Large intestine (tissue), 3 donors: Measurements from ENCODE around the gene TRIP13. TPM values are rescaled to one million over a fixed set of nuclear protein-coding genes. Genes with fewer than 3 reads are reported as not detected.

Experiments used
- DNase-seq, 2 donors: peaks; one replicate each; pipeline versions ENCODE4 v3.0.0 to v3.0.0-alpha.2; 2013
- H3K27ac ChIP-seq: one replicate; pipeline ENCODE4 v1.5.1; 2013; ENCODE audit warnings: low read length
- H3K27me3 ChIP-seq: 2 replicates; pipeline ENCODE4 v1.6.1; 2013; ENCODE audit warnings: low read length; ENCODE audit not compliant: control insufficient read depth, insufficient read depth
- H3K36me3 ChIP-seq: 2 replicates; pipeline ENCODE4 v1.6.1; 2013; ENCODE audit warnings: low read length; ENCODE audit not compliant: control insufficient read depth, insufficient read depth
- H3K4me1 ChIP-seq: one replicate; pipeline ENCODE4 v1.6.1; 2013; ENCODE audit warnings: low read length; ENCODE audit not compliant: control insufficient read depth, insufficient read depth
- H3K4me3 ChIP-seq: one replicate; pipeline ENCODE4 v1.5.1; 2013; ENCODE audit warnings: low read length
- H3K9me3 ChIP-seq: one replicate; pipeline ENCODE4 v1.6.1; 2013; ENCODE audit warnings: mild to moderate bottlenecking, low read depth, low read length, moderate library complexity; ENCODE audit not compliant: control insufficient read depth
- WGBS: methylation state at CpG from one replicate; pipeline ENCODE4 v1.1.5; 2013; ENCODE audit warnings: low lambda C conversion rate; ENCODE audit not compliant: insufficient coverage; 5-methylcytosine and 5-hydroxymethylcytosine counted together
- polyA plus RNA-seq: library from polyadenylated mRNA; unstranded; fragments of 120-200 nt; gene quantifications from one replicate; pipeline ENCODE4 v1.2.1, GENCODE V29; 2013

Gene TRIP13
- polyA plus RNA-seq, 1 donor = 8.3 TPM

- peak in 1 of 2 donors; percentile 47 for DNase-seq
- 66% methylated on average over 6 of the region's 34 CpGs for WGBS
- no peaks in the 10 kb centered on the region for H3K9me3 ChIP-seq
- peaks cover 17% of the 10 kb centered on the region for H3K4me1 ChIP-seq
- peak overlapping the region; percentile 92 for H3K4me3 ChIP-seq
- peaks cover 51% of the 10 kb centered on the region for H3K36me3 ChIP-seq
- no peaks in the 10 kb centered on the region for H3K27me3 ChIP-seq
- H3K27ac ChIP-seq = peak overlapping the region; percentile 78
Measured at GRCh38 chr5:891117-891836, 1.4 kb upstream of the TRIP13 start.

- peak in 1 of 2 donors; percentile 53 for DNase-seq
- H3K9me3 ChIP-seq = no peaks in the 10 kb centered on the region
- WGBS = no CpG with 5 or more reads among the region's 25 CpGs
- peaks cover 45% of the 10 kb centered on the region for H3K36me3 ChIP-seq
- H3K27ac ChIP-seq = peak overlapping the region; percentile 78
- no peaks in the 10 kb centered on the region for H3K27me3 ChIP-seq
- H3K4me1 ChIP-seq = peaks cover 17% of the 10 kb centered on the region
- H3K4me3 ChIP-seq = peak overlapping the region; percentile 92
Measured at GRCh38 chr5:891837-892393, 769 bp upstream of the TRIP13 start.

- no CpG with 5 or more reads among the region's 31 CpGs for WGBS
- H3K36me3 ChIP-seq = peaks cover 32% of the 10 kb centered on the region
- no peaks in the 10 kb centered on the region for H3K9me3 ChIP-seq
- no peak overlapping the region for H3K27ac ChIP-seq
- no peaks in the 10 kb centered on the region for H3K27me3 ChIP-seq
- peak overlapping the region; percentile 49 for H3K4me3 ChIP-seq
- peaks cover 17% of the 10 kb centered on the region for H3K4me1 ChIP-seq
- peak in 1 of 2 donors; percentile 7 for DNase-seq
Measured at GRCh38 chr5:893137-893506, 438 bp downstream of the TRIP13 start.

GRCh38 chr5:893711-894110, 1.0 kb downstream of the TRIP13 start:
- Histone ChIP-seq H3K36me3 (peaks cover 27% of the 10 kb centered on the region), H3K4me1 (peaks cover 17% of the 10 kb centered on the region), H3K4me3 (peak overlapping the region; percentile 49), H3K27me3 (no peaks in the 10 kb centered on the region), H3K9me3 (no peaks in the 10 kb centered on the region), H3K27ac (no peak overlapping the region)
- no peak for DNase-seq
- WGBS = no CpG with 5 or more reads among the region's 9 CpGs

GRCh38 chr5:900781-901180, 8.1 kb downstream of the TRIP13 start:
- no CpG with 5 or more reads among the region's 4 CpGs for WGBS
- no peaks in the 10 kb centered on the region for H3K9me3 ChIP-seq
- H3K27ac ChIP-seq = no peak overlapping the region
- peaks cover 9% of the 10 kb centered on the region for H3K36me3 ChIP-seq
- no peak for DNase-seq
- H3K27me3 ChIP-seq = no peaks in the 10 kb centered on the region
- no peak overlapping the region for H3K4me3 ChIP-seq
- H3K4me1 ChIP-seq = no peaks in the 10 kb centered on the region

GRCh38 chr5:902129-902916, 9.6 kb downstream of the TRIP13 start:
- Histone ChIP-seq H3K4me3 (no peak overlapping the region), H3K9me3 (no peaks in the 10 kb centered on the region), H3K36me3 (peaks cover 12% of the 10 kb centered on the region), H3K27ac (no peak overlapping the region), H3K4me1 (no peaks in the 10 kb centered on the region), H3K27me3 (no peaks in the 10 kb centered on the region)
- WGBS = 86% methylated on average over 4 of the region's 16 CpGs
- DNase-seq = no peak

GRCh38 chr5:903756-904096, 11.0 kb downstream of the TRIP13 start:
- Histone ChIP-seq H3K4me1 (no peaks in the 10 kb centered on the region), H3K4me3 (no peak overlapping the region), H3K9me3 (no peaks in the 10 kb centered on the region), H3K36me3 (peaks cover 20% of the 10 kb centered on the region), H3K27ac (no peak overlapping the region), H3K27me3 (no peaks in the 10 kb centered on the region)
- WGBS = 96% methylated on average over 4 of the region's 6 CpGs
- no peak for DNase-seq

- Histone ChIP-seq H3K4me1 (no peaks in the 10 kb centered on the region), H3K27ac (no peak overlapping the region), H3K27me3 (no peaks in the 10 kb centered on the region), H3K36me3 (peaks cover 27% of the 10 kb centered on the region), H3K4me3 (no peak overlapping the region), H3K9me3 (no peaks in the 10 kb centered on the region)
- no peak for DNase-seq
- WGBS = no CpG with 5 or more reads among the region's 12 CpGs
Measured at GRCh38 chr5:905139-905642, 12.5 kb downstream of the TRIP13 start.

GRCh38 chr5:907366-907910, 14.8 kb downstream of the TRIP13 start:
- no peaks in the 10 kb centered on the region for H3K4me1 ChIP-seq
- DNase-seq = no peak
- H3K9me3 ChIP-seq = no peaks in the 10 kb centered on the region
- no CpG with 5 or more reads among the region's 7 CpGs for WGBS
- peaks cover 27% of the 10 kb centered on the region for H3K36me3 ChIP-seq
- H3K27me3 ChIP-seq = no peaks in the 10 kb centered on the region
- H3K4me3 ChIP-seq = no peak overlapping the region
- no peak overlapping the region for H3K27ac ChIP-seq

- 100% methylated on average over 1 of the region's 16 CpGs for WGBS
- H3K27ac ChIP-seq = no peak overlapping the region
- peaks cover 27% of the 10 kb centered on the region for H3K36me3 ChIP-seq
- no peaks in the 10 kb centered on the region for H3K27me3 ChIP-seq
- no peaks in the 10 kb centered on the region for H3K9me3 ChIP-seq
- DNase-seq = no peak
- H3K4me1 ChIP-seq = no peaks in the 10 kb centered on the region
- H3K4me3 ChIP-seq = no peak overlapping the region
Measured at GRCh38 chr5:908172-908571, 15.5 kb downstream of the TRIP13 start.
